MM.1S (cell line): ENCODE results near the gene RNF14.

ENCODE experiments used
- DNase-seq: peaks from one replicate; pipeline ENCODE4 v3.0.0-alpha.2; 2015
- H2AFZ ChIP-seq: fragments of 300-600 bp; sonication (generic); 2 replicates; pipeline ENCODE4 v1.6.0; 2016; ENCODE audit warnings: antibody characterized with exemption, low read length
- H3F3A ChIP-seq: fragments of 300-600 bp; sonication (generic); 2 replicates; pipeline ENCODE4 v1.6.1; 2016; ENCODE audit warnings: mild to moderate bottlenecking, antibody characterized with exemption, low read length, moderate library complexity, mixed read lengths; ENCODE audit not compliant: insufficient read depth
- H3K27ac ChIP-seq: fragments of 300-600 bp; sonication (generic); 2 replicates; pipeline ENCODE4 v1.5.1; 2016; ENCODE audit warnings: mild to moderate bottlenecking, low read length
- H3K27me3 ChIP-seq: fragments of 300-600 bp; sonication (generic); replicated peaks from 2 replicates; pipeline ENCODE4 v1.6.0; 2016; ENCODE audit warnings: low read length; ENCODE audit not compliant: insufficient read depth
- H3K36me3 ChIP-seq: fragments of 300-600 bp; sonication (generic); replicated peaks from 2 replicates; pipeline ENCODE4 v1.6.1; 2016; ENCODE audit warnings: mild to moderate bottlenecking, low read length, mixed read lengths; ENCODE audit not compliant: insufficient read depth
- H3K4me1 ChIP-seq: fragments of 300-600 bp; sonication (generic); 2 replicates; pipeline ENCODE4 v1.6.1; 2016; ENCODE audit warnings: low read length, mixed read lengths
- H3K4me2 ChIP-seq: fragments of 300-600 bp; sonication (generic); 2 replicates; pipeline ENCODE4 v1.6.0; 2016; ENCODE audit warnings: low read depth, low read length
- H3K4me3 ChIP-seq: fragments of 300-600 bp; sonication (generic); 2 replicates; pipeline ENCODE4 v1.5.1; 2016; ENCODE audit warnings: low read length, mixed read lengths
- H3K79me2 ChIP-seq: fragments of 300-600 bp; sonication (generic); 2 replicates; pipeline ENCODE4 v1.6.1; 2016; ENCODE audit warnings: mixed run types, low read length, mixed read lengths
- H3K9ac ChIP-seq: fragments of 300-600 bp; sonication (generic); 2 replicates; pipeline ENCODE4 v1.6.1; 2016; ENCODE audit warnings: low read length, mixed read lengths
- H3K9me2 ChIP-seq: fragments of 300-600 bp; sonication (generic); replicated peaks from 2 replicates; pipeline ENCODE4 v1.6.1; 2016; ENCODE audit warnings: mild to moderate bottlenecking, low read length, mixed read lengths; ENCODE audit not compliant: insufficient read depth
- H3K9me3 ChIP-seq: fragments of 300-600 bp; sonication (generic); replicated peaks from 2 replicates; pipeline ENCODE4 v1.6.1; 2016; ENCODE audit warnings: mild to moderate bottlenecking, low read length, mixed read lengths; ENCODE audit not compliant: insufficient read depth
- H4K20me1 ChIP-seq: fragments of 300-600 bp; sonication (generic); 2 replicates; pipeline ENCODE4 v1.6.1; 2016; ENCODE audit warnings: mild to moderate bottlenecking, low read length, moderate library complexity, mixed read lengths; ENCODE audit not compliant: insufficient read depth
- EZH2 ChIP-seq: fragments of 300-600 bp; sonication (generic); optimal IDR thresholded peaks from 2 replicates; pipeline ENCODE3; 2017; ENCODE audit warnings: low read depth, mild to moderate bottlenecking, antibody characterized with exemption, low read length, mixed read lengths
- EZH2phosphoT487 ChIP-seq: fragments of 300-600 bp; sonication (generic); IDR thresholded peaks from 2 replicates; pipeline ENCODE4 v1.6.1; 2018; ENCODE audit warnings: antibody characterized with exemption, low read length
- TF ChIP-seq, protein P1 (sequence below): fragments of 300-600 bp; sonication (generic); IDR thresholded peaks from 2 replicates; pipeline ENCODE4 v1.5.1; 2016; ENCODE audit warnings: antibody characterized with exemption, low read length, mixed read lengths

Gene RNF14

DNA sequence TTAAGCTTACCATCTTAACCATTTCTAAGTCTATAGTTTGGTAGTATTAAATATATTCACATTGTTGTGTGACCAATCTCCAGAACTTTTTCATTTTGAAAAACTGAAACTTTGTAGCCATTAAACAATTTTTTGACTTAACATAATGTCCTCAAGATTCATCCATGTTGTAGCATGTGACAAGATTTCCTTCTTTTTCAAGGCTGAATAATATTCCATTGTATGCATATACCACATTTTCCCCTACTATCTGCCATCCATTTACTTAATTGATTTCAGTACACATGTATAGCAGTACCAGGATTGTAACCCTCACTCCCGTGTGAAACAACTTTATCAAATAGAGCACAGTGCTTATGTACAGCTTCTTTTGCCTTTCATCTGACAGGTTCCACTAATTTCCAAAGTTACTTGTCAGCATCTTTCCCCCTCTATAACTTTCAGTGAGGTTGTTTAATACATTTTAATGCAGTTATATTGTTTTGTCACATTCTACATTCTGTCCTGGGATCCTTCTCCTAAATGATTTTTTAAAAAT, 51.3 kb downstream of the RNF14 start:
- H3K9me2 ChIP-seq: no peaks in the 10 kb centered on the region
- H3K9me3 ChIP-seq: no peaks in the 10 kb centered on the region
- TF ChIP-seq, protein P1, sequence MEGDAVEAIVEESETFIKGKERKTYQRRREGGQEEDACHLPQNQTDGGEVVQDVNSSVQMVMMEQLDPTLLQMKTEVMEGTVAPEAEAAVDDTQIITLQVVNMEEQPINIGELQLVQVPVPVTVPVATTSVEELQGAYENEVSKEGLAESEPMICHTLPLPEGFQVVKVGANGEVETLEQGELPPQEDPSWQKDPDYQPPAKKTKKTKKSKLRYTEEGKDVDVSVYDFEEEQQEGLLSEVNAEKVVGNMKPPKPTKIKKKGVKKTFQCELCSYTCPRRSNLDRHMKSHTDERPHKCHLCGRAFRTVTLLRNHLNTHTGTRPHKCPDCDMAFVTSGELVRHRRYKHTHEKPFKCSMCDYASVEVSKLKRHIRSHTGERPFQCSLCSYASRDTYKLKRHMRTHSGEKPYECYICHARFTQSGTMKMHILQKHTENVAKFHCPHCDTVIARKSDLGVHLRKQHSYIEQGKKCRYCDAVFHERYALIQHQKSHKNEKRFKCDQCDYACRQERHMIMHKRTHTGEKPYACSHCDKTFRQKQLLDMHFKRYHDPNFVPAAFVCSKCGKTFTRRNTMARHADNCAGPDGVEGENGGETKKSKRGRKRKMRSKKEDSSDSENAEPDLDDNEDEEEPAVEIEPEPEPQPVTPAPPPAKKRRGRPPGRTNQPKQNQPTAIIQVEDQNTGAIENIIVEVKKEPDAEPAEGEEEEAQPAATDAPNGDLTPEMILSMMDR: no peak
- no peak for TF ChIP-seq EZH2phosphoT487
- TF ChIP-seq EZH2: no peak
- H3K4me3 ChIP-seq: no peak overlapping the region
- H3K79me2 ChIP-seq: no peaks in the 10 kb centered on the region
- peaks cover 37% of the 10 kb centered on the region for H3K4me1 ChIP-seq
- no peak for DNase-seq
- no peaks in the 10 kb centered on the region for H4K20me1 ChIP-seq
- no peak overlapping the region for H3K4me2 ChIP-seq
- peaks cover 34% of the 10 kb centered on the region for H3F3A ChIP-seq
- no peaks in the 10 kb centered on the region for H3K36me3 ChIP-seq
- no peak overlapping the region for H3K27ac ChIP-seq
- no peaks in the 10 kb centered on the region for H3K27me3 ChIP-seq
- H2AFZ ChIP-seq: no peak overlapping the region
- no peak overlapping the region for H3K9ac ChIP-seq

- Histone ChIP-seq H3K9ac (no peak overlapping the region), H3K9me3 (no peaks in the 10 kb centered on the region), H2AFZ (peak overlapping the region; percentile 80; the same call in 1 of the 2 replicates), H4K20me1 (no peaks in the 10 kb centered on the region), H3K36me3 (no peaks in the 10 kb centered on the region), H3K9me2 (no peaks in the 10 kb centered on the region), H3K27me3 (no peaks in the 10 kb centered on the region), H3F3A (peaks cover 19% of the 10 kb centered on the region), H3K4me3 (no peak overlapping the region), H3K4me2 (peak overlapping the region; percentile 65), H3K79me2 (no peaks in the 10 kb centered on the region), H3K27ac (no peak overlapping the region), H3K4me1 (peaks cover 15% of the 10 kb centered on the region)
- TF ChIP-seq, protein P1: no peak
- TF ChIP-seq EZH2 (no peak), EZH2phosphoT487 (no peak)
- no peak for DNase-seq
Observed at GRCh38 chr5:142023836-142024235, 54.9 kb downstream of the RNF14 start.

- no peak for TF ChIP-seq EZH2
- no peak for TF ChIP-seq EZH2phosphoT487
- TF ChIP-seq, protein P1: no peak
- Histone ChIP-seq H2AFZ (peak overlapping the region; percentile 80), H3K9ac (peak overlapping the region; percentile 51; the same call in 1 of the 2 replicates), H3K27ac (peak overlapping the region; percentile 74; the same call in 1 of the 2 replicates), H3K79me2 (no peaks in the 10 kb centered on the region), H3K4me1 (peaks cover 15% of the 10 kb centered on the region), H3K27me3 (no peaks in the 10 kb centered on the region), H3K9me2 (no peaks in the 10 kb centered on the region), H3K36me3 (no peaks in the 10 kb centered on the region), H4K20me1 (no peaks in the 10 kb centered on the region), H3K4me3 (peak overlapping the region; percentile 55), H3K4me2 (peak overlapping the region; percentile 65), H3K9me3 (no peaks in the 10 kb centered on the region), H3F3A (peaks cover 19% of the 10 kb centered on the region)
- DNase-seq: peak; percentile 93
Observed at GRCh38 chr5:142024771-142025304, 55.9 kb downstream of the RNF14 start.
